Mesenchymal stem cell (in vitro differentiated cells and primary cell): ENCODE results near the gene THADA.

Experiments
- DNase-seq: peaks from one replicate; pipeline ENCODE4 v3.0.0-alpha.2; 2013
- H2AFZ ChIP-seq: one replicate; pipeline ENCODE4 v1.6.1; 2013; ENCODE audit warnings: low read depth, mild to moderate bottlenecking, control low read depth, inconsistent platforms, low read length, moderate library complexity
- H2AK5ac ChIP-seq: 2 replicates; pipeline ENCODE4 v1.6.1; 2013; ENCODE audit warnings: low read length, moderate library complexity, mild to moderate bottlenecking, inconsistent platforms; ENCODE audit not compliant: severe bottlenecking
- H2BK120ac ChIP-seq: one replicate; pipeline ENCODE4 v1.6.1; 2013; ENCODE audit warnings: low read depth, mild to moderate bottlenecking, inconsistent platforms, low read length, moderate library complexity
- H2BK12ac ChIP-seq, 2 experiments: one replicate each; pipeline ENCODE4 v1.6.1; 2013; ENCODE audit warnings: inconsistent platforms in 2 of 2, low read length in 2 of 2, mild to moderate bottlenecking in 2 of 2, moderate library complexity in 2 of 2, control low read depth in 1 of 2
- H2BK15ac ChIP-seq: one replicate; pipeline ENCODE4 v1.6.1; 2013; ENCODE audit warnings: mild to moderate bottlenecking, low read depth, inconsistent platforms; ENCODE audit not compliant: poor library complexity, severe bottlenecking
- H2BK5ac ChIP-seq: 2 replicates; pipeline ENCODE4 v1.6.1; 2013; ENCODE audit warnings: low read depth, mild to moderate bottlenecking, low read length, control low read depth, inconsistent platforms; ENCODE audit not compliant: poor library complexity, severe bottlenecking
- H3K14ac ChIP-seq, 2 experiments: one replicate each; pipeline ENCODE4 v1.6.1; 2013; ENCODE audit warnings: inconsistent platforms in 2 of 2, low read length in 2 of 2, control low read depth in 1 of 2, mild to moderate bottlenecking in 1 of 2, moderate library complexity in 1 of 2
- H3K18ac ChIP-seq, 2 experiments: one replicate each; pipeline ENCODE4 v1.6.1; 2013; ENCODE audit warnings: inconsistent platforms in 2 of 2, low read length in 2 of 2, control low read depth in 1 of 2, low read depth in 1 of 2, mild to moderate bottlenecking in 1 of 2
- H3K23ac ChIP-seq, 2 experiments: one replicate each; pipeline ENCODE4 v1.6.1; 2013; ENCODE audit warnings: inconsistent platforms in 2 of 2, low read length in 2 of 2, mild to moderate bottlenecking in 2 of 2, moderate library complexity in 2 of 2, control low read depth in 1 of 2
- H3K27ac ChIP-seq: 2 replicates; pipeline ENCODE4 v1.5.1; 2013; ENCODE audit warnings: mild to moderate bottlenecking, moderate library complexity, low read length, control low read depth, inconsistent platforms; ENCODE audit not compliant: poor library complexity, severe bottlenecking
- H3K27me3 ChIP-seq, 2 experiments: 2 replicates each; pipeline versions ENCODE4 v1.6.1 to v1.7.0; 2013; ENCODE audit warnings: low read length in 2 of 2, mild to moderate bottlenecking in 2 of 2, moderate library complexity in 2 of 2, control low read depth in 1 of 2, inconsistent platforms in 1 of 2; ENCODE audit not compliant: control insufficient read depth in 1 of 2, insufficient read depth in 1 of 2
- H3K36me3 ChIP-seq, 2 experiments: 2 replicates each; pipeline versions ENCODE4 v1.6.1 to v1.7.0; 2013; ENCODE audit warnings: low read length in 2 of 2, control low read depth in 1 of 2, inconsistent platforms in 1 of 2, low read depth in 1 of 2, mild to moderate bottlenecking in 1 of 2; ENCODE audit not compliant: insufficient read depth in 2 of 2, control insufficient read depth in 1 of 2
- H3K4ac ChIP-seq, 2 experiments: one replicate each; pipeline ENCODE4 v1.6.1; 2013; ENCODE audit warnings: inconsistent platforms in 2 of 2, low read length in 2 of 2, mild to moderate bottlenecking in 2 of 2, moderate library complexity in 2 of 2, control low read depth in 1 of 2, low read depth in 1 of 2
- H3K4me1 ChIP-seq: 2 replicates; pipeline ENCODE4 v1.6.1; 2013; ENCODE audit warnings: low read depth, low read length, control low read depth; ENCODE audit not compliant: control insufficient read depth, insufficient read depth
- H3K4me2 ChIP-seq: 2 replicates; pipeline ENCODE4 v1.6.1; 2013; ENCODE audit warnings: low read length, mild to moderate bottlenecking, inconsistent platforms; ENCODE audit not compliant: poor library complexity, severe bottlenecking
- H3K4me3 ChIP-seq, 2 experiments: 2 replicates each; pipeline versions ENCODE4 v1.5.1 to v1.7.0; 2013; ENCODE audit warnings: low read length in 2 of 2, mild to moderate bottlenecking in 2 of 2, control low read depth in 1 of 2, low read depth in 1 of 2; ENCODE audit not compliant: insufficient read depth in 1 of 2
- H3K79me1 ChIP-seq: replicated peaks from 2 replicates; pipeline ENCODE4 v1.6.1; 2013; ENCODE audit warnings: mild to moderate bottlenecking, control low read depth, low read length, inconsistent platforms; ENCODE audit not compliant: poor library complexity, severe bottlenecking
- H3K9ac ChIP-seq: 2 replicates; pipeline ENCODE4 v1.7.0; 2013; ENCODE audit warnings: mild to moderate bottlenecking, low read length, moderate library complexity
- H3K9me3 ChIP-seq: 2 replicates; pipeline ENCODE4 v1.7.0; 2013; ENCODE audit warnings: mild to moderate bottlenecking, low read length; ENCODE audit not compliant: control insufficient read depth
- H4K8ac ChIP-seq: one replicate; pipeline ENCODE4 v1.6.1; 2013; ENCODE audit warnings: inconsistent platforms, mild to moderate bottlenecking, low read length, moderate library complexity
- H4K91ac ChIP-seq: one replicate; pipeline ENCODE4 v1.6.1; 2013; ENCODE audit warnings: mild to moderate bottlenecking, low read length, inconsistent platforms
- WGBS: methylation state at CpG from one replicate; pipeline ENCODE4 v1.1.7; 2013; ENCODE audit warnings: mixed read lengths; 5-methylcytosine and 5-hydroxymethylcytosine counted together

The THADA gene

GRCh38 chr2:43309935-43310334, 285.9 kb downstream of the THADA start:
- H3K18ac ChIP-seq = no peak overlapping the region
- H3K23ac ChIP-seq = no peak overlapping the region
- no peak for DNase-seq
- H4K91ac ChIP-seq = no peak overlapping the region
- no peak overlapping the region for H2BK15ac ChIP-seq
- no peaks in the 10 kb centered on the region for H3K9me3 ChIP-seq
- no peaks in the 10 kb centered on the region for H3K27me3 ChIP-seq
- H2BK12ac ChIP-seq = no peak overlapping the region
- peaks cover 9% of the 10 kb centered on the region for H3K4me1 ChIP-seq
- no peak overlapping the region for H2BK120ac ChIP-seq
- H2AK5ac ChIP-seq = no peak overlapping the region
- H3K79me1 ChIP-seq = peaks cover 10% of the 10 kb centered on the region
- H3K27ac ChIP-seq = no peak overlapping the region
- H3K4me2 ChIP-seq = no peak overlapping the region
- H2BK5ac ChIP-seq = no peak overlapping the region
- H4K8ac ChIP-seq = no peak overlapping the region
- H3K36me3 ChIP-seq = no peaks in the 10 kb centered on the region
- no peak overlapping the region for H3K4me3 ChIP-seq
- H2AFZ ChIP-seq = no peak overlapping the region
- H3K4ac ChIP-seq = no peak overlapping the region
- H3K9ac ChIP-seq = no peak overlapping the region
- no peak overlapping the region for H3K14ac ChIP-seq
- no CpG with 5 or more reads among the region's 1 CpG for WGBS

- H4K91ac ChIP-seq = no peak overlapping the region
- no peak overlapping the region for H3K27ac ChIP-seq
- no peak overlapping the region for H3K18ac ChIP-seq
- no peak overlapping the region for H2AFZ ChIP-seq
- H2AK5ac ChIP-seq = no peak overlapping the region
- no peak overlapping the region for H2BK120ac ChIP-seq
- no peak overlapping the region for H3K4me3 ChIP-seq
- H4K8ac ChIP-seq = no peak overlapping the region
- peaks cover 12% of the 10 kb centered on the region for H3K79me1 ChIP-seq
- no peak overlapping the region for H2BK5ac ChIP-seq
- no peaks in the 10 kb centered on the region for H3K27me3 ChIP-seq
- H2BK15ac ChIP-seq = no peak overlapping the region
- no peak overlapping the region for H3K4me2 ChIP-seq
- no peak for DNase-seq
- no peak overlapping the region for H3K14ac ChIP-seq
- no peaks in the 10 kb centered on the region for H3K9me3 ChIP-seq
- H3K4ac ChIP-seq = no peak overlapping the region
- no peak overlapping the region for H2BK12ac ChIP-seq
- H3K9ac ChIP-seq = no peak overlapping the region
- H3K23ac ChIP-seq = no peak overlapping the region
- H3K4me1 ChIP-seq = peaks cover 4% of the 10 kb centered on the region
- H3K36me3 ChIP-seq = no peaks in the 10 kb centered on the region
- WGBS = 99% methylated on average over 3 of the region's 3 CpGs
Observed at GRCh38 chr2:43307973-43308372, 287.9 kb downstream of the THADA start.

DNA sequence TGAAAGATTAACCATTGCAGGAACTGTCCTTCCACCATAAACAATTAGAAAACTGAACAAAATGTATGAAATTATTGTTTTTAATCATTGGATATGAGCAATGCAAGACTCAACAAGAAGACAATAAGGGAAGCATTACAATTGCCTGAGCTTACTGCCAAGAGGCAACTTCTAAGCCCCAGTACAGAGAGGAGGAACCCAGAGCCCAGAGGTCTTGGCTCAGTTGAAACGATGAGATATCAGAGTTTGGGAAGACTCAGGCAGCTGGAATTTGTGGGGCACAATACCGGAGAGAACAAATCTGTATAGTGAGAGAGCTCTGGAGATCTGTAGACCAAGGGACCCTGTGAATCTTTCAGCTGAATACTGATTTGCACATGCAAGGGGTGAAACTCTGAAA, 288.8 kb downstream of the THADA start:
- peaks cover 4% of the 10 kb centered on the region for H3K4me1 ChIP-seq
- H2BK15ac ChIP-seq = no peak overlapping the region
- no peaks in the 10 kb centered on the region for H3K36me3 ChIP-seq
- H2AK5ac ChIP-seq = no peak overlapping the region
- WGBS = 91% methylated on average over 2 of the region's 2 CpGs
- no peak overlapping the region for H3K27ac ChIP-seq
- H3K23ac ChIP-seq = no peak overlapping the region
- no peak overlapping the region for H3K9ac ChIP-seq
- H3K79me1 ChIP-seq = peaks cover 12% of the 10 kb centered on the region
- H2AFZ ChIP-seq = no peak overlapping the region
- H3K4me2 ChIP-seq = no peak overlapping the region
- no peak overlapping the region for H3K4ac ChIP-seq
- no peak overlapping the region for H4K8ac ChIP-seq
- no peak overlapping the region for H2BK12ac ChIP-seq
- no peak overlapping the region for H2BK5ac ChIP-seq
- no peak overlapping the region for H2BK120ac ChIP-seq
- H3K9me3 ChIP-seq = no peaks in the 10 kb centered on the region
- no peak overlapping the region for H3K18ac ChIP-seq
- H3K27me3 ChIP-seq = no peaks in the 10 kb centered on the region
- no peak overlapping the region for H3K14ac ChIP-seq
- no peak overlapping the region for H3K4me3 ChIP-seq
- no peak overlapping the region for H4K91ac ChIP-seq
- DNase-seq = no peak

- no peak for DNase-seq
- Histone ChIP-seq H3K36me3 (no peaks in the 10 kb centered on the region), H3K4me1 (no peaks in the 10 kb centered on the region), H3K4me3 (no peak overlapping the region), H3K18ac (peak overlapping the region in 1 of 2 experiments; percentile 43), H3K27me3 (no peaks in the 10 kb centered on the region), H3K79me1 (peaks cover 12% of the 10 kb centered on the region), H2AK5ac (no peak overlapping the region), H3K9ac (peak overlapping the region; percentile 75), H2BK15ac (no peak overlapping the region), H3K23ac (no peak overlapping the region), H3K27ac (no peak overlapping the region), H2BK120ac (peak overlapping the region; percentile 75), H2BK5ac (no peak overlapping the region), H3K4me2 (no peak overlapping the region), H4K91ac (peak overlapping the region; percentile 53), H2AFZ (no peak overlapping the region), H3K4ac (no peak overlapping the region), H3K14ac (no peak overlapping the region), H3K9me3 (no peaks in the 10 kb centered on the region), H4K8ac (peak overlapping the region; percentile 41), H2BK12ac (peak overlapping the region in 1 of 2 experiments; percentile 75)
- WGBS = 99% methylated on average over 5 of the region's 5 CpGs
Observed at GRCh38 chr2:43306197-43306596, 289.6 kb downstream of the THADA start.
